GM18873 (cell line): ENCODE data around the gene SPNS2.

Source experiments
- ATAC-seq: cut with Tn5 transposase; IDR thresholded peaks from one replicate; pipeline ENCODE4 v1.9.1; 2021; ENCODE audit warnings: mild to moderate bottlenecking, moderate library complexity, moderate number of reproducible peaks; ENCODE audit not compliant: unreplicated experiment, low FRiP score

The SPNS2 gene

GRCh38 chr17:4480929-4481898 lies 17.5 kb upstream of the SPNS2 start:
- ATAC-seq: no peak

GRCh38 chr17:4482338-4483011 lies 16.2 kb upstream of the SPNS2 start:
- no peak for ATAC-seq

- ATAC-seq: no peak
Observed at GRCh38 chr17:4483012-4483840, 15.5 kb upstream of the SPNS2 start.

- no peak for ATAC-seq
Observed at GRCh38 chr17:4485676-4486646, 12.7 kb upstream of the SPNS2 start.

GRCh38 chr17:4487296-4487695 lies 11.4 kb upstream of the SPNS2 start:
- no peak for ATAC-seq

- ATAC-seq: no peak
Observed at GRCh38 chr17:4487820-4488716, 10.6 kb upstream of the SPNS2 start.

- no peak for ATAC-seq
Observed at GRCh38 chr17:4488989-4489595, 9.6 kb upstream of the SPNS2 start.

GRCh38 chr17:4490109-4490591 lies 8.5 kb upstream of the SPNS2 start:
- no peak for ATAC-seq

- ATAC-seq: no peak
Observed at GRCh38 chr17:4490637-4491061, 8.0 kb upstream of the SPNS2 start.

- no peak for ATAC-seq
Observed at GRCh38 chr17:4492721-4493561, 5.7 kb upstream of the SPNS2 start.

GRCh38 chr17:4497101-4497824 lies 1.4 kb upstream of the SPNS2 start:
- ATAC-seq: no peak

- no peak for ATAC-seq
Observed at GRCh38 chr17:4499431-4500190, 930 bp downstream of the SPNS2 start.

- ATAC-seq: no peak
Observed at GRCh38 chr17:4500191-4500571, 1.5 kb downstream of the SPNS2 start.

- ATAC-seq: no peak
Observed at GRCh38 chr17:4501295-4501949, 2.7 kb downstream of the SPNS2 start.

- ATAC-seq: no peak
Observed at GRCh38 chr17:4502466-4503154, 3.9 kb downstream of the SPNS2 start.
